Fibroblast of the aortic adventitia (primary cell): ENCODE measurements around the gene CLN6. TPM values are rescaled to one million over a fixed set of nuclear protein-coding genes. Genes with fewer than 3 reads are reported as not detected.
"Not testable (repeated sequence)": the region's sequence is repeated elsewhere in the genome, so short reads cannot be mapped to it uniquely, and the experiment has no call there.

ENCODE experiments used
- DNase-seq: peaks from one replicate; pipeline ENCODE4 v3.0.0-alpha.2; 2010; ENCODE audit warnings: low read depth
- H3K4me3 ChIP-seq: 2 replicates; pipeline ENCODE4 v1.5.1; 2011; ENCODE audit warnings: low read depth, mild to moderate bottlenecking, control low read depth, low read length, moderate library complexity
- CTCF ChIP-seq: IDR thresholded peaks from 2 replicates; pipeline ENCODE4 v1.5.1; 2011; ENCODE audit warnings: mild to moderate bottlenecking, low read length, control low read depth, inconsistent platforms; ENCODE audit not compliant: insufficient read depth
- total RNA-seq: library from RNA; depleted of rRNA; stranded (reverse); fragments of >200 nt; gene quantifications from 2 replicates; pipeline ENCODE4 v1.2.3, GENCODE V29; 2012; ENCODE audit warnings: low replicate concordance

CLN6 gene
- total RNA-seq, 1 donor, result 25.9 TPM

- no peak overlapping the region for H3K4me3 ChIP-seq
- TF ChIP-seq CTCF, result no peak
- DNase-seq, result no peak
Measured at GRCh38 chr15:68218331-68218730, 11.2 kb downstream of the CLN6 start.

DNA sequence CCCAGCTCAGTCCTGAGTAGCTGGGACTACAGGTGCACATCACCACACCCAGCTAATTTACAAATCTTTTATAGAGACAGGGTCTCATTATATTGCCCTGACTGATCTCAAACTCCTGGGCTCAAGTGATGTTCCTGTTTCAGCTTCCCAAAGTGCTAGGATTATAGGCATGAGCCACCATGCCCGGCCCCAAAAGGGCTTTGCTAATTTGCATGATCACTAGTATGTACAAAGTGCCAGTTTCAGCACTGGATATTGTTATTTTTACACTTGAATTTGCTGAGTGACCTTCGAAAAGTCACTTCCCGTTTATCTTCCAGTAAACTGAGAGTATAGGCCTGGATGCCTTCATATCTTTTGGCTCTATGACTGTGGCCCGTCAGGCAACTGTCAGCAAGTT, 12.2 kb downstream of the CLN6 start:
- DNase-seq, result no peak
- no peak overlapping the region for H3K4me3 ChIP-seq
- no peak for TF ChIP-seq CTCF

GRCh38 chr15:68214838-68215254, 14.7 kb downstream of the CLN6 start:
- no peak overlapping the region for H3K4me3 ChIP-seq
- DNase-seq, result no peak
- no peak for TF ChIP-seq CTCF

DNA sequence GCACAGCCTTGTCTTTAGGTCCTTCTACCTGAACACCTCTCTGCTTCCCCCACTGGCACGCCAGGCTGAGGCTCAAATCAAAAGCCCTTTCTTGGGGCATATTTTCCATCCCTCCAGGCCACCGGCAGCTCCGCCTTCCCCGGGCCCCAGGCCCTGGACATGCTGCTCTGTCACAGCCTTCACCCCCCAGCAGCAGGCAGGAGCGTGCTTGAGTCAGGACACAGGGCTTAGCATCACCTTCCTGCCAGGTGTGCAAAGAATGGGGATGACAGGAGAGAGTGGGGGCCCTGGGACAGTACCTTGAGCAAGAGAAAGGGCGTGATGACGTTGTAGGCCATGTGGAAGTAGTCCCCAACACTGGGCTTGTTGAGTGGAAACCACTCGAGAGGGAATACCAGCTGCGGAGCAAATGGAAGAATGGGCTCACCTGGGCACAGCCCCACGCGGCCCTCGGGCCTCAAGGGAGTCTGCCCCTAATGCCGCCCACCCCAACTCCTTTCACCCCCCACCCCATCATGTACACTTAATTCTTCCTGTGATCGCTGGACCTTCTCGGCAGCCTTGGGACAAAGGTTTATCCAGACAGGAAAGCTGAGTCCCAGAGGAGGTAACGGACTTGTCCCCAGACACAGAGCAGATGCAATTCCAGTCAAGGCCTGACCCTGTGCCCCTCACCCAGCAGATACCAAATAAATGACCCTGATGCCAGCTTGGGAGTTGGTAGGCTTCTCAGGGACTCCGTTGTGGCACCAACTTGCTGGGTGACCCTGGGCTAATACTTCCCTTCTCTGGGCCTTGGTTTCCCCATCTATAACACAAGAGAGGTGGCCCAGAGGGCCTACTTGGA, 15.3 kb downstream of the CLN6 start:
- H3K4me3 ChIP-seq, result no peak overlapping the region
- DNase-seq, result no peak
- no peak for TF ChIP-seq CTCF

DNA sequence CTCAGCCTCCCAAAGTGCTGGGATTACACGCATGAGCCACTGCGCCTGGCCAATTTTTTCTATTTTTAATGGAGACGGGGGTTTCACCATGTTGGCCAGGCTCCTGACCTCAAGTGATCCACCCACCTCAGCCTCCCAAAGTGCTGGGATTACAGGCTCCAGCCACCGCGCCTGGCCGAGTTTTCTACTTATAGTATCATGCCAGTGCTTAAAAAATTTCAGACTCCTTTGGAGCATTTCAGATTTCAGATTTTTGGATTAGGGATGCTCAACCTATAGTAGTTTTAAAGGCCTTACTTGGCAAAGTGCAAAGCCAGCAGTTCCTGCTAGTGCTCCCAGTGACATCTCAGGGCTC, 16.1 kb downstream of the CLN6 start:
- not testable (repeated sequence) for H3K4me3 ChIP-seq, DNase-seq

- TF ChIP-seq CTCF, result no peak
- H3K4me3 ChIP-seq, result no peak overlapping the region
- no peak for DNase-seq
Measured at GRCh38 chr15:68211656-68212320, 17.7 kb downstream of the CLN6 start.

DNA sequence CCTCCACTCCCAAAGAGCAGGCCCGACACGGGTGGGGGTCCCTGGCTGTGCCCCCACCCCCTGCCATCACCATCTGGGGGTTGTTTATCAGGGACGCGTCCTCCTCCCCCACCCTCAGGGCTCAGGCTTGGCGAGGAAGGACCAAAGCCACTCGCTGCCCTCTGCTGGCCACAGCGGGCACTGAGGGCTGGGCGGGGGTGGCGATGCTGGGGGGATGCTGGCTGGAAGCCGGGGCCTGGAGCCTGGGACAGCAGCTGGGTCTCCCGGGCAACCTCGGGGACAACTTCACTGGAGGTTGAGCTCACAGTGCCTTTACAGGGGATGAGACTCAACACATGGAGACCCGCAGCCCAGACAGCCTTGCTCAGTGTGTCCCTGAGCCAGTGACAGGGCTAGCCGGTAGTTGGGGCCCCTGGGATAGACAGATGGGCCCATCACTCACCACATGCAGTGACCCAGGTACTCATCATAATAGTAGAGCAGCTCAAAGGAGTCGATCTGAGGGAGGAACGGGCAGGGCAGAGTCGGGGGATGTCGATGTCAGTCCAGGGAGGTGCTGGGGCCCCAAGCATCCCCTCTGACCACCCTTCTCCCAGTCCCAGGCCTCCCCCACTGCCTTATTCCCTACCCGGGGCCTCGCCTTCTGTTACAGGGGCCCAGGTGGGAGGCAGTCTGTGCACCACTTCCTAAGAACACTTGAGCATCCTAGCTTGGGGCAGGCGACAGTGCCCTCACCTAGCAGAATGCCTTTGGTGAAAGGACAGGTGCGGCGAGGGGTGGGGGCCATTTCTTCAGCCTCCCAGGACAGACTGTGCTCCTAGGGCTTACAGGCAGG, 18.5 kb downstream of the CLN6 start:
- peak overlapping the region; percentile 17 for H3K4me3 ChIP-seq
- TF ChIP-seq CTCF, result peak; percentile 91
- peak; percentile 43 for DNase-seq
